HEK293 (cell line): Measurements from ENCODE around the gene SLC12A3.

ENCODE experiments used
- YY1 ChIP-seq: fragments of 450-650 bp; formaldehyde crosslinking; IDR thresholded peaks from 2 replicates; pipeline ENCODE4 v1.5.1; 2018; ENCODE audit warnings: missing biosample characterization, missing genetic modification characterization
- ZNF24 ChIP-seq: fragments of 450-650 bp; formaldehyde crosslinking; IDR thresholded peaks from 2 replicates; pipeline ENCODE4 v1.5.1; 2016; ENCODE audit warnings: missing biosample characterization, missing genetic modification characterization

GRCh38 chr16:56898847-56899246 is 33.8 kb downstream of the SLC12A3 start:
- TF ChIP-seq YY1 (tag by site-specific recombination) (no peak), ZNF24 (no peak)
